Superior temporal gyrus (tissue), 1 donor: ENCODE data around the gene PDZK1IP1.

Experiments used
- DNase-seq: peaks from one replicate; pipeline ENCODE4 v3.0.0-alpha.2; 2016; ENCODE audit errors: extremely low spot score

PDZK1IP1 gene

DNA sequence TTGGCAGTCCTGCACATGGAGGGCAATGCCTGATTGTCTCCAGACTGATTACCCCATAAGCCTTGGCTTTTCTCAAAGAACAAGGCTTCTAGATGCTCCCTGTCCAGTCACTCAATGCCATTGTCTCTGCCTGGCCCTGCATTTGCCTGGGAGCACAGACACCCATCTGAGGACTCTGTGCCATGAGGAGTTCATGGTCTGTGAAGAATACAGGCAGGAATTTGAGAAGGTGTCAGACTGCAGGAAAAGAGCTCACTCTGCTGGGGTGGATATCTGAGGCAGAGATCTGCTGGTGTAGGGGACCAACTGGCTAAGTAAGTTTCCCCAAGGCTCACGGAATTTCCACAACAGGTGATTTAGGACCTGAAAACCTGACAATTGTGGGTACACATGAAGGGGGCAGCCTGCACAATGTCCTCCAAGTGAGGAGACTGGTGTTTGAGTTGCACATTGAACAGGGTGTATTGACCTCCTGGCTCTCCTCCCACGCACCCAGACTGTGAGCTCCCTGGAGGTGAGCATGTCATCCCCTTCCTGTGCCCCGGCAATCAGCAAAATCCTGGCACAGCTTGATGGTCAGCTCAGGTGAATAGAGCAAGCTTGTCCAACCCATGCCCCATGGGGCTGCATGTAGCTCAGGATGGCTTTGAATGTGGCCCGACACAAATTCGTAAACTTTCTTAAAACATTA is 51.8 kb downstream of the PDZK1IP1 start:
- DNase-seq = no peak

DNA sequence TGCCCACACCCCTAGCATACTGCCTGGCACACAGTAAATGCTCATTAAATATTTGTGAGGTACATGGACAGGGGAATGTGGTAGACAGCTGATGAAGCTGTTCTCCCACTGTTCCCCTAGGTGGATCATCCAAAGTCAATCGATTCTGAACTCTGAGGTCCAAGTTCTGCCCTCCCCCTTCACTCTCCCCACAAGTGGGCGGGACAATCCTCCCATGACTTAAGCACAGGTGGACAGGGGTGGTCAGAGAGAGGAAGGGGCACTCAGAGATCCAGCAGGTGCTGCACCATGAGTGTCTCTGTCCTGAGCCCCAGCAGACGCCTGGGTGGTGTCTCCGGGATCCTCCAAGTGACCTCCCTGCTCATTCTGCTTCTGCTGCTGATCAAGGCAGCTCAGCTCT is 52.6 kb downstream of the PDZK1IP1 start, which contains the start of gene CYP4A22:
CYP4A22 (plus strand) TSS at position 244 of the 400 bp plus-strand sequence; CDS start at position 289, 45 bp downstream.
- DNase-seq = no peak
